ENCODE data around the gene GASK1A.

Gene GASK1A

DNA sequence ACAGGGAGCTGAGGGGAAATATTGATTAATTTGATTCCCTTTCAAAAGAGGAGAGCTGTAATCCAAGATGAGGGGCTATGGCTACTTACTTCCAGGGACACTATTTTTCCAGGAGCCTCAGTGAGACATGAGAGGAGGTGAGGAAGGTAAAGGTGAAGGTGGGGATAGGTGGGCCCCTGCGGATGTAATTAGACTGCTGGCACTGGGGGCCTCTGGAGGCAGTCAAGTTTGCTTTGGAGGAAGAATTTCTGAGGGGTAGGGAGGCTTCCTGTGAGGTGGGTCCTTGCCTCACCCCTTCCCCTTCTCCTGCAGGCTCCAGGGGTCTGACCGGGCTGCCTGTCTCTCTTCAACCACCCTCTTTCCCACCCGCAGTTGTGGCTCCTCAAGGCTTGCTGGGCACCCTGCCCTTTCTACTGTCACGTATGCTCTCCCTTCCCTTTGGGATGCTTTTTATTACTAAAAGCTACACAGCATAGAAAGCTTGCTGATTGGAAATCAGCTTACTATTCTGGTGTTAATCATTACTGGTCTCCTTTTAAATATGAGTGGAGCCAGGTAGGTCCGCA is 22.5 kb downstream of the GASK1A start:
- Histone ChIP-seq H3K9me3 (ENCODE audit: severe bottlenecking) (no peaks in the 10 kb centered on the region), H3K4me3 (ENCODE audit: severe bottlenecking) (no peak overlapping the region), H3K4me1 (ENCODE audit: insufficient read depth, poor library complexity, severe bottlenecking) (peaks cover 15% of the 10 kb centered on the region), H3K27me3 (ENCODE audit: insufficient read depth, poor library complexity, severe bottlenecking) (no peaks in the 10 kb centered on the region), H3K36me3 (ENCODE audit: low read depth) (no peaks in the 10 kb centered on the region), H3K27ac (ENCODE audit: poor library complexity, severe bottlenecking) (no peak overlapping the region)
- ATAC-seq (ENCODE audit: low read depth) = no peak
- no peak for DNase-seq (ENCODE audit: low spot score)
- TF ChIP-seq, protein P1, sequence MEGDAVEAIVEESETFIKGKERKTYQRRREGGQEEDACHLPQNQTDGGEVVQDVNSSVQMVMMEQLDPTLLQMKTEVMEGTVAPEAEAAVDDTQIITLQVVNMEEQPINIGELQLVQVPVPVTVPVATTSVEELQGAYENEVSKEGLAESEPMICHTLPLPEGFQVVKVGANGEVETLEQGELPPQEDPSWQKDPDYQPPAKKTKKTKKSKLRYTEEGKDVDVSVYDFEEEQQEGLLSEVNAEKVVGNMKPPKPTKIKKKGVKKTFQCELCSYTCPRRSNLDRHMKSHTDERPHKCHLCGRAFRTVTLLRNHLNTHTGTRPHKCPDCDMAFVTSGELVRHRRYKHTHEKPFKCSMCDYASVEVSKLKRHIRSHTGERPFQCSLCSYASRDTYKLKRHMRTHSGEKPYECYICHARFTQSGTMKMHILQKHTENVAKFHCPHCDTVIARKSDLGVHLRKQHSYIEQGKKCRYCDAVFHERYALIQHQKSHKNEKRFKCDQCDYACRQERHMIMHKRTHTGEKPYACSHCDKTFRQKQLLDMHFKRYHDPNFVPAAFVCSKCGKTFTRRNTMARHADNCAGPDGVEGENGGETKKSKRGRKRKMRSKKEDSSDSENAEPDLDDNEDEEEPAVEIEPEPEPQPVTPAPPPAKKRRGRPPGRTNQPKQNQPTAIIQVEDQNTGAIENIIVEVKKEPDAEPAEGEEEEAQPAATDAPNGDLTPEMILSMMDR (IDR thresholded peaks at IDR 0.05; ENCODE audit: poor library complexity, severe bottlenecking) = no peak

DNA sequence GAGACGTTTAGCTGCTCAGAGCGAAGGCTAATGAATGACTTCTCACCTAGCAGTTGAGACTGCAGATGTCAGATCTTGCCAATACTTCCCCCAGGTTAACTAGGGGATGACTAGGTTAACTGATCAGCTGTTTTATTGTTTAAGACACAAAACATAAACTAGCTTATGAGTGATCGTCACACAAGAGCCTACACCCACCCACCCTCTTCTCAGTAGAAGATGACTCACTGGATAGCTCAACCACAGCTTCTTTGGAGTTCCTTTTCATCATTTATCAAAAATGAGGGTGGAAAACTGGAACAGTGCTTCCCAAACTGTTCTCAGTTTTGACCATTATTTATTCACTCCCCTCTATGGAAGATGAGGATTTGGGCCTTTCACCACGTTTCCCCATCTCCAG is 25.2 kb downstream of the GASK1A start:
- Histone ChIP-seq H3K27me3 (ENCODE audit: insufficient read depth, poor library complexity, severe bottlenecking) (no peaks in the 10 kb centered on the region), H3K27ac (ENCODE audit: poor library complexity, severe bottlenecking) (no peak overlapping the region), H3K4me1 (ENCODE audit: insufficient read depth, poor library complexity, severe bottlenecking) (peaks cover 15% of the 10 kb centered on the region), H3K4me3 (ENCODE audit: severe bottlenecking) (no peak overlapping the region), H3K9me3 (ENCODE audit: severe bottlenecking) (no peaks in the 10 kb centered on the region), H3K36me3 (ENCODE audit: low read depth) (no peaks in the 10 kb centered on the region)
- DNase-seq (ENCODE audit: low spot score) (no peak), ATAC-seq (ENCODE audit: low read depth) (peak; percentile 69)
- TF ChIP-seq, protein P1 (IDR thresholded peaks at IDR 0.05; ENCODE audit: poor library complexity, severe bottlenecking) = no peak

DNA sequence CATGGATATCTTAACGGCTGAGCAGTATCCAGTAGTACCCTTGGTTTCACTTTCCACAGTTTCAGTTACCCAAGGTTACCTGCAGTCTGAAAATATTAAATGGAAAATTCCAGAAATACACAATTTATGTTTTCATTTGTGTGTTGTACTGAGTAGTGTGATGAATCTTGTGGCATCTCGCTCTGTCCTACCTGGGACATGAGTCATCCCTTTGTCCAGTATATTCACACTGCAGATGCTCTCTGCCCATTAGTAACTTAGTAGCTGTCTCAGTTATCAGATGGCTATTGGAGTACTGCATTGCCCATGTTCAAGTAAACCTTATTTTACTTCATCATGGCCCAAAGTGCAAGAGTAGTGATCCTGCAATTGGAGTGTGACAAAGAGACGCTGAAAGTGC is 26.1 kb downstream of the GASK1A start:
- DNase-seq (ENCODE audit: low spot score) (no peak), ATAC-seq (ENCODE audit: low read depth) (peak; percentile 64; the same call in 2 of the 3 replicates)
- TF ChIP-seq, protein P1 (IDR thresholded peaks at IDR 0.05; ENCODE audit: poor library complexity, severe bottlenecking) = no peak
- no peaks in the 10 kb centered on the region for H3K9me3 ChIP-seq (ENCODE audit: severe bottlenecking)
- no peaks in the 10 kb centered on the region for H3K36me3 ChIP-seq (ENCODE audit: low read depth)
- H3K4me1 ChIP-seq (ENCODE audit: insufficient read depth, poor library complexity, severe bottlenecking) = peaks cover 15% of the 10 kb centered on the region
- no peaks in the 10 kb centered on the region for H3K27me3 ChIP-seq (ENCODE audit: insufficient read depth, poor library complexity, severe bottlenecking)
- no peak overlapping the region for H3K27ac ChIP-seq (ENCODE audit: poor library complexity, severe bottlenecking)
- no peak overlapping the region for H3K4me3 ChIP-seq (ENCODE audit: severe bottlenecking)

DNA sequence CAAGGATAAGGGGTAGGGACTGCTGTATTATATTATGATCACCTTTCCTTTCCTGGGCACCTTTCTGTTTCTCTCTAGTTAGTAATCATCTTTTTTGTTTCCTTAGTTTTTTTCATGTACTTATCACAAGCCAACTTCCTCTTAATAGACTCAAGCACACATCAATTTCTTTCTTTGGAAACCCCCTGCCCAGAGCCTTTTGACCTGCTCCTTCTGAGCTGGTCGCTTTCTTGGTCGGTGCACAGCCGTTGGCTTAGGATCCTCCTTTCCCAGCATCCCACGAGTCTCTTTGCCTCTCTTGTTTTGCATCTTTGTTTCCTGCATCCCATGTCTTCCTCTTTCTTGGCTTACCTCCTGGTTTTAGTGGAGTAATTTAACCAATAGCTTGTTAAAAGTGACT is 26.9 kb downstream of the GASK1A start:
- ATAC-seq (ENCODE audit: low read depth) = no peak

DNA sequence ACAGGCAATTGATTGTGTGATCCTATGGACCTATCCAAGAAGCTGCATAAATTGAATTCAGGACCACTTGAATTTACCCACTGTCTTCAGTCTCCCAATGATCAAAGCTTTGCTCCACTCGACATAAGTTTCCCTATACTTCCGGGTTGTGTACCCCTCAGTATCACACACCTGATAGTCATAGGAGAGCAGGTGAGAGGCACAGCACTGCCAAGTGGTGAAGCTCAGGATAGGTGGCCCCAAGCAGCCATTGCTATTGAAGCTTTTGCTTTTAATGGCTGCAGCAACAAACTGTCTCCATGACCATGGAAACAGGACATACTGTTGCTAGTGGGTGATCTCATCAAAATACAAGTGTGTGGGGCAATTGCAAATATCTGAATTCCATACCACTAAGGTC is 27.7 kb downstream of the GASK1A start:
- no peaks in the 10 kb centered on the region for H3K36me3 ChIP-seq (ENCODE audit: low read depth)
- TF ChIP-seq, protein P1 (IDR thresholded peaks at IDR 0.05; ENCODE audit: poor library complexity, severe bottlenecking) = no peak
- no peaks in the 10 kb centered on the region for H3K9me3 ChIP-seq (ENCODE audit: severe bottlenecking)
- H3K27ac ChIP-seq (ENCODE audit: poor library complexity, severe bottlenecking) = no peak overlapping the region
- ATAC-seq (ENCODE audit: low read depth) (no peak), DNase-seq (ENCODE audit: low spot score) (no peak)
- H3K27me3 ChIP-seq (ENCODE audit: insufficient read depth, poor library complexity, severe bottlenecking) = no peaks in the 10 kb centered on the region
- H3K4me3 ChIP-seq (ENCODE audit: severe bottlenecking) = no peak overlapping the region
- peaks cover 15% of the 10 kb centered on the region for H3K4me1 ChIP-seq (ENCODE audit: insufficient read depth, poor library complexity, severe bottlenecking)

More for the DNA sequence above, 26.9 kb downstream of the GASK1A start:
- Histone ChIP-seq H3K9me3 (ENCODE audit: severe bottlenecking) (no peaks in the 10 kb centered on the region), H3K36me3 (ENCODE audit: low read depth) (no peaks in the 10 kb centered on the region), H3K4me3 (ENCODE audit: severe bottlenecking) (no peak overlapping the region), H3K27ac (ENCODE audit: poor library complexity, severe bottlenecking) (no peak overlapping the region), H3K4me1 (ENCODE audit: insufficient read depth, poor library complexity, severe bottlenecking) (peaks cover 15% of the 10 kb centered on the region), H3K27me3 (ENCODE audit: insufficient read depth, poor library complexity, severe bottlenecking) (no peaks in the 10 kb centered on the region)
- no peak for DNase-seq (ENCODE audit: low spot score)
- TF ChIP-seq, protein P1 (IDR thresholded peaks at IDR 0.05; ENCODE audit: poor library complexity, severe bottlenecking) = no peak
